ENCODE measurements around the gene KCTD10. TPM values are rescaled to one million over a fixed set of nuclear protein-coding genes. Genes with fewer than 3 reads are reported as not detected.

The KCTD10 gene
- total and polyA plus RNA-seq, 9 of the 15 experiments (the other 6 are each of a cell fraction or from before 2014, with no cell fraction given), result 1.9 to 37.5 (median 15.7) TPM

- Histone ChIP-seq H2AFZ (ENCODE audit: low read depth, low read length) (no peak overlapping the region), H3K4me2 (ENCODE audit: insufficient read depth, low read length) (no peak overlapping the region), H3K4me3 (no peak overlapping the region), H3K4me1 (replicated peaks in 1 of 2; ENCODE audit: control insufficient read depth in 2 of 2, insufficient read depth in 2 of 2, low read length in 2 of 2) (peaks cover 0 to 3% of the 10 kb centered on the region in 2 experiments; a peak in 1 of 5 replicates), H4K20me1 (replicated peaks; ENCODE audit: control insufficient read depth, insufficient read depth, low read length) (no peaks in the 10 kb centered on the region), H3K27me3 (ENCODE audit: control insufficient read depth in 2 of 2, insufficient read depth in 2 of 2, low read length in 2 of 2) (no peaks in the 10 kb centered on the region), H3K79me2 (ENCODE audit: control insufficient read depth, insufficient read depth, low read length) (no peaks in the 10 kb centered on the region), H3K9me3 (replicated peaks; ENCODE audit: control insufficient read depth, insufficient read depth, low read depth, low read length) (no peaks in the 10 kb centered on the region), H3K27ac (ENCODE audit: extremely low read depth, low read depth, low read length) (no peak overlapping the region), H3K9me1 (ENCODE audit: control insufficient read depth, insufficient read depth, low read length) (no peaks in the 10 kb centered on the region), H3K36me3 (ENCODE audit: control insufficient read depth, insufficient read depth, low read length) (peaks cover 75% of the 10 kb centered on the region; the same call in 2 of the 3 replicates), H3K9ac (ENCODE audit: insufficient read depth in 1 of 2, low read depth in 2 of 2, low read length in 2 of 2) (no peak overlapping the region)
- WGBS (ENCODE audit: insufficient coverage, low coverage, missing lambda C conversion rate), result 79% methylated on average over 2 of the region's 2 CpGs
- TF ChIP-seq ZNF324 (CRISPR knock-in tag; IDR thresholded peaks at IDR 0.05) (no peak), MGA (IDR thresholded peaks at IDR 0.05) (no peak)
- no peak for DNase-seq (ENCODE audit: extremely low read depth in 1 of 4, low spot score in 3 of 4)
- ATAC-seq, result no peak
- ChIA-PET CTCF (ENCODE audit: low intra/inter-chr PET ratio) (no interaction called here), POLR2A (interaction anchor here (0.6 kb wide), 2 partner anchors 220 to 315 kb away, joined by 3 read pairs; no protein-coding TSS in a partner anchor)
- in situ Hi-C loops (cut with MboI), result no loop called here
- BruUV-seq (replicated peaks), result no TSS peak
- intact Hi-C loops (cut with micrococcal nuclease), result no loop called here
- FAIRE-seq, result no peak
These were observed 24.6 kb downstream of the KCTD10 start for GRCh38 chr12:109452489-109452888.
